H9 (cell line): Measurements from ENCODE around the gene RABL3. TPM values are rescaled to one million over a fixed set of nuclear protein-coding genes. Genes with fewer than 3 reads are reported as not detected.

Source experiments
- DNase-seq: peaks from one replicate; pipeline ENCODE4 v3.0.0-alpha.2; 2017
- H2AFZ ChIP-seq: one replicate; pipeline ENCODE4 v1.6.1; 2013; ENCODE audit warnings: mild to moderate bottlenecking, low read length, control low read depth, moderate library complexity
- H2AK5ac ChIP-seq: 2 replicates; pipeline ENCODE4 v1.6.1; 2013; ENCODE audit warnings: low read length, control low read depth, mixed read lengths; ENCODE audit not compliant: insufficient read length
- H2BK120ac ChIP-seq: one replicate; pipeline ENCODE4 v1.6.1; 2013; ENCODE audit warnings: low read depth, mild to moderate bottlenecking, low read length, control low read depth, inconsistent platforms; ENCODE audit not compliant: poor library complexity, severe bottlenecking
- H2BK12ac ChIP-seq: 2 replicates; pipeline ENCODE4 v1.6.1; 2013; ENCODE audit warnings: low read length, control low read depth, mixed read lengths, low read depth; ENCODE audit not compliant: insufficient read length
- H2BK15ac ChIP-seq: 2 replicates; pipeline ENCODE4 v1.6.1; 2013; ENCODE audit warnings: low read depth, low read length, control low read depth
- H2BK20ac ChIP-seq: one replicate; pipeline ENCODE4 v1.6.1; 2013; ENCODE audit warnings: low read depth, mild to moderate bottlenecking, low read length, control low read depth, inconsistent platforms; ENCODE audit not compliant: poor library complexity, severe bottlenecking
- H2BK5ac ChIP-seq: 2 replicates; pipeline ENCODE4 v1.6.1; 2013; ENCODE audit warnings: low read length, control low read depth, mixed read lengths; ENCODE audit not compliant: insufficient read length
- H3K14ac ChIP-seq: 2 replicates; pipeline ENCODE4 v1.6.1; 2013; ENCODE audit warnings: low read length, control low read depth; ENCODE audit not compliant: insufficient read depth
- H3K18ac ChIP-seq: 2 replicates; pipeline ENCODE4 v1.6.1; 2013; ENCODE audit warnings: low read depth, mild to moderate bottlenecking, mixed read lengths, low read length, control low read depth; ENCODE audit not compliant: insufficient read length
- H3K23ac ChIP-seq: 2 replicates; pipeline ENCODE4 v1.6.1; 2013; ENCODE audit warnings: low read length, control low read depth, mixed read lengths, low read depth; ENCODE audit not compliant: insufficient read length
- H3K23me2 ChIP-seq: 2 replicates; pipeline ENCODE4 v1.6.1; 2013; ENCODE audit warnings: low read depth, mild to moderate bottlenecking, mixed read lengths, low read length, control low read depth; ENCODE audit not compliant: insufficient read length, poor library complexity, severe bottlenecking
- H3K27ac ChIP-seq: 2 replicates; pipeline ENCODE4 v1.5.1; 2013; ENCODE audit warnings: low read length, control low read depth, mixed read lengths, low read depth; ENCODE audit not compliant: insufficient read length
- H3K27me3 ChIP-seq: 2 replicates; pipeline ENCODE4 v1.6.1; 2013; ENCODE audit warnings: low read length, control low read depth, inconsistent platforms; ENCODE audit not compliant: insufficient read depth
- H3K4ac ChIP-seq: 2 replicates; pipeline ENCODE4 v1.6.1; 2013; ENCODE audit warnings: low read depth, mild to moderate bottlenecking, control low read depth, inconsistent platforms, low read length, moderate library complexity
- H3K4me1 ChIP-seq: 2 replicates; pipeline ENCODE4 v1.6.1; 2013; ENCODE audit warnings: low read length, control low read depth, inconsistent platforms; ENCODE audit not compliant: insufficient read depth
- H3K4me2 ChIP-seq: 2 replicates; pipeline ENCODE4 v1.6.1; 2013; ENCODE audit warnings: low read length, control low read depth, mixed read lengths; ENCODE audit not compliant: insufficient read length, insufficient read depth
- H3K56ac ChIP-seq: 2 replicates; pipeline ENCODE4 v1.6.1; 2013; ENCODE audit warnings: low read depth, mild to moderate bottlenecking, mixed read lengths, low read length, control low read depth; ENCODE audit not compliant: insufficient read length
- H3K79me1 ChIP-seq: 2 replicates; pipeline ENCODE4 v1.6.1; 2013; ENCODE audit warnings: low read depth, mild to moderate bottlenecking, moderate library complexity, low read length, control low read depth, inconsistent platforms; ENCODE audit not compliant: insufficient read depth, poor library complexity, severe bottlenecking
- H3K79me2 ChIP-seq: 2 replicates; pipeline ENCODE4 v1.6.1; 2013; ENCODE audit warnings: low read length, control low read depth, inconsistent platforms; ENCODE audit not compliant: insufficient read depth
- H3K9ac ChIP-seq: 2 replicates; pipeline ENCODE4 v1.6.1; 2013; ENCODE audit warnings: low read length, control low read depth, mixed read lengths; ENCODE audit not compliant: insufficient read length; ENCODE audit errors: extremely low read depth
- H3K9me3 ChIP-seq: one replicate; pipeline ENCODE4 v1.6.1; 2013; ENCODE audit warnings: low read depth, low read length, inconsistent platforms; ENCODE audit not compliant: control insufficient read depth
- H3T11ph ChIP-seq: one replicate; pipeline ENCODE4 v1.6.1; 2013; ENCODE audit warnings: mild to moderate bottlenecking, low read length, control low read depth, inconsistent platforms
- H4K20me1 ChIP-seq: one replicate; pipeline ENCODE4 v1.6.1; 2013; ENCODE audit not compliant: control insufficient read depth, insufficient read length, insufficient read depth
- H4K5ac ChIP-seq: 2 replicates; pipeline ENCODE4 v1.6.1; 2013; ENCODE audit warnings: low read depth, mild to moderate bottlenecking, mixed read lengths, low read length, control low read depth; ENCODE audit not compliant: insufficient read length
- H4K8ac ChIP-seq: replicated peaks from 2 replicates; pipeline ENCODE4 v1.6.1; 2013; ENCODE audit warnings: low read length, control low read depth, mixed read lengths, low read depth; ENCODE audit not compliant: insufficient read length
- H4K91ac ChIP-seq: 2 replicates; pipeline ENCODE4 v1.6.1; 2013; ENCODE audit warnings: low read depth, mild to moderate bottlenecking, moderate library complexity, mixed read lengths, low read length, control low read depth; ENCODE audit not compliant: insufficient read length
- H3K27ac Mint-ChIP-seq, 3 experiments: 2 replicates in 2 of 3; 3 replicates in 1 of 3; pipeline ENCODE4 v1.8.0; 2020 to 2021; ENCODE audit warnings: mixed read lengths in 3 of 3, mild to moderate bottlenecking in 1 of 3, moderate library complexity in 1 of 3
- H3K27me3 Mint-ChIP-seq: 2 replicates; pipeline ENCODE4 v1.8.0; 2021; ENCODE audit warnings: low read depth, mild to moderate bottlenecking, moderate library complexity, mixed read lengths
- H3K36me3 Mint-ChIP-seq, 3 experiments: 2 replicates in 2 of 3; 3 replicates in 1 of 3; pipeline ENCODE4 v1.8.0; 2020 to 2021; ENCODE audit warnings: low read depth in 3 of 3, mixed read lengths in 3 of 3; ENCODE audit not compliant: insufficient read depth in 1 of 3
- H3K4me1 Mint-ChIP-seq, 2 experiments: 2 replicates each; pipeline ENCODE4 v1.8.0; 2020; ENCODE audit warnings: mixed read lengths in 2 of 2
- H3K4me3 Mint-ChIP-seq, 2 experiments: 2 replicates in 1 of 2; 3 replicates in 1 of 2; pipeline ENCODE4 v1.8.0; 2020 to 2021; ENCODE audit warnings: mild to moderate bottlenecking in 2 of 2, mixed read lengths in 2 of 2, moderate library complexity in 1 of 2
- H3K9me3 Mint-ChIP-seq, 2 experiments: 2 replicates in 1 of 2; 3 replicates in 1 of 2; pipeline ENCODE4 v1.8.0; 2020; ENCODE audit warnings: mild to moderate bottlenecking in 2 of 2, mixed read lengths in 2 of 2, moderate library complexity in 1 of 2
- whole genome bisulfite sequencing: extraction: QIAGEN DNeasy Blood & Tissue Kit; methylation state at CpG from one replicate; pipeline ENCODE4 v1.1.7; 2013; ENCODE audit warnings: missing lambda C conversion rate, low lambda C conversion rate, mixed read lengths; ENCODE audit not compliant: insufficient read length; ENCODE audit errors: extremely low coverage; 5-methylcytosine and 5-hydroxymethylcytosine counted together
- total RNA-seq: library from RNA; stranded (reverse); gene quantifications from 2 replicates; pipeline ENCODE4 v1.2.1, GENCODE V29; 2021
- TF ChIP-seq, protein P1 (sequence below): fragments of 200-600 bp; sonication (generic); conservative IDR thresholded peaks from 3 replicates; pipeline ENCODE4 v1.8.0; 2021; ENCODE audit warnings: antibody characterized with exemption, mild to moderate bottlenecking

Gene RABL3
- total RNA-seq, 1 experiment from 2014 or later: 26.7 TPM

DNA sequence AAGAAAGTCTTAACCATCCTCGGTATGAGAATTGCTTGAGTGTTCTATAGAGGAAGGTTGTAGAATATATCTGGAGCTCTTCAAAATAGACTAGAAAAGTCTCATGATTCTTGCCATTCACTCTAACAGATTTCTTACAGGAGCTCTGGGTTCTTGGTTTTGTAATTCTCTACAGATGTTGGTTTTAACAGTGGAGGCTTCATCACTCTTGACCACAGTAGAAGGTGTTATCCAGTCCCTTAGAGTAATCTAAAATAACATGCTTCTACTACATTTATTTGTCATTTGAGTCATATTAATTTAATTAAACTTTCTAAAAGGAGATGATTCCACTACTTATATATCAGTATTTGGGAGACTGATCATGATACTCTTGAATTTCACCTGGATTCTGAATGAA lies 9.9 kb upstream of the RABL3 start:
- Mint-ChIP-seq H3K4me3 (peak overlapping the region in 1 of 2 experiments; percentile 14; a peak in 1 of 5 replicates), H3K27me3 (no peaks in the 10 kb centered on the region), H3K4me1 (peaks cover 19 to 25% of the 10 kb centered on the region in 2 experiments), H3K36me3 (peaks cover 43 to 56% (median 47%) of the 10 kb centered on the region in 3 experiments), H3K9me3 (peaks cover 3 to 4% of the 10 kb centered on the region in 2 experiments), H3K27ac (peak overlapping the region in 1 of 3 experiments; percentile 90; a peak in 2 of 7 replicates)
- H2BK20ac ChIP-seq: no peak overlapping the region
- H3K79me1 ChIP-seq: no peaks in the 10 kb centered on the region
- no peaks in the 10 kb centered on the region for H3K9me3 ChIP-seq
- H3K4me1 ChIP-seq: no peaks in the 10 kb centered on the region; the same call in 1 of the 2 replicates
- H3K79me2 ChIP-seq: peaks cover 7% of the 10 kb centered on the region; the same call in 1 of the 2 replicates
- no peak overlapping the region for H3K18ac ChIP-seq
- H2AFZ ChIP-seq: no peak overlapping the region
- H3T11ph ChIP-seq: no peak overlapping the region
- H2BK12ac ChIP-seq: no peak overlapping the region
- H4K20me1 ChIP-seq: no peaks in the 10 kb centered on the region
- WGBS: no CpG with 5 or more reads among the region's 1 CpG
- no peak overlapping the region for H2BK15ac ChIP-seq
- H4K91ac ChIP-seq: no peak overlapping the region
- TF ChIP-seq, protein P1, sequence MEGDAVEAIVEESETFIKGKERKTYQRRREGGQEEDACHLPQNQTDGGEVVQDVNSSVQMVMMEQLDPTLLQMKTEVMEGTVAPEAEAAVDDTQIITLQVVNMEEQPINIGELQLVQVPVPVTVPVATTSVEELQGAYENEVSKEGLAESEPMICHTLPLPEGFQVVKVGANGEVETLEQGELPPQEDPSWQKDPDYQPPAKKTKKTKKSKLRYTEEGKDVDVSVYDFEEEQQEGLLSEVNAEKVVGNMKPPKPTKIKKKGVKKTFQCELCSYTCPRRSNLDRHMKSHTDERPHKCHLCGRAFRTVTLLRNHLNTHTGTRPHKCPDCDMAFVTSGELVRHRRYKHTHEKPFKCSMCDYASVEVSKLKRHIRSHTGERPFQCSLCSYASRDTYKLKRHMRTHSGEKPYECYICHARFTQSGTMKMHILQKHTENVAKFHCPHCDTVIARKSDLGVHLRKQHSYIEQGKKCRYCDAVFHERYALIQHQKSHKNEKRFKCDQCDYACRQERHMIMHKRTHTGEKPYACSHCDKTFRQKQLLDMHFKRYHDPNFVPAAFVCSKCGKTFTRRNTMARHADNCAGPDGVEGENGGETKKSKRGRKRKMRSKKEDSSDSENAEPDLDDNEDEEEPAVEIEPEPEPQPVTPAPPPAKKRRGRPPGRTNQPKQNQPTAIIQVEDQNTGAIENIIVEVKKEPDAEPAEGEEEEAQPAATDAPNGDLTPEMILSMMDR: no peak
- no peak overlapping the region for H4K8ac ChIP-seq
- H3K4ac ChIP-seq: no peak overlapping the region
- no peak overlapping the region for H3K14ac ChIP-seq
- DNase-seq: no peak
- H2BK120ac ChIP-seq: no peak overlapping the region
- H3K27ac ChIP-seq: no peak overlapping the region
- no peaks in the 10 kb centered on the region for H3K27me3 ChIP-seq
- no peak overlapping the region for H2AK5ac ChIP-seq
- H3K23ac ChIP-seq: no peak overlapping the region
- no peak overlapping the region for H3K56ac ChIP-seq
- H3K9ac ChIP-seq: no peak overlapping the region
- no peak overlapping the region for H3K4me2 ChIP-seq
- no peaks in the 10 kb centered on the region for H3K23me2 ChIP-seq
- no peak overlapping the region for H4K5ac ChIP-seq
- H2BK5ac ChIP-seq: no peak overlapping the region
